Fibroblast of skin of right biceps (primary cell): ENCODE measurements around the gene SATB1.

ENCODE experiments used
- DNase-seq: peaks from one replicate; pipeline ENCODE4 v3.0.0-alpha.2; 2013

Gene SATB1

DNA sequence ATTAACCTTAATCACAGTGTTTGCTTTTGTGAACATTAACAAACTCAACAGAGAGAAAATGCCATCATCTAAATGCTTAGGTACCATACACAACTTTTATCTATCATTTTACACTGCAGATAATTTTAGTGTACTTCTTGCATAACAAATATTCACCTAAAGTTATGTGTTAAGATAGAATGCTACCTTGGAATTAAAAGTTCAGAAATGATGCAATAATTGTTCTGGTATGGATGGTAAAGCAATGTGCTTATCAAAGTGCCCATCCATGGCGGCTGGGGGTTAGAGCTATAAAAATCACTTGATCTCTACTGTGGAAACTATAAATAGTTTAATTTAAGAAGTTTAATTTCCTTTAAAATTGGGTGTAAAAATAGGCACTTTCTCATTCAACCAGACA is 28.7 kb downstream of the SATB1 start:
- no peak for DNase-seq

DNA sequence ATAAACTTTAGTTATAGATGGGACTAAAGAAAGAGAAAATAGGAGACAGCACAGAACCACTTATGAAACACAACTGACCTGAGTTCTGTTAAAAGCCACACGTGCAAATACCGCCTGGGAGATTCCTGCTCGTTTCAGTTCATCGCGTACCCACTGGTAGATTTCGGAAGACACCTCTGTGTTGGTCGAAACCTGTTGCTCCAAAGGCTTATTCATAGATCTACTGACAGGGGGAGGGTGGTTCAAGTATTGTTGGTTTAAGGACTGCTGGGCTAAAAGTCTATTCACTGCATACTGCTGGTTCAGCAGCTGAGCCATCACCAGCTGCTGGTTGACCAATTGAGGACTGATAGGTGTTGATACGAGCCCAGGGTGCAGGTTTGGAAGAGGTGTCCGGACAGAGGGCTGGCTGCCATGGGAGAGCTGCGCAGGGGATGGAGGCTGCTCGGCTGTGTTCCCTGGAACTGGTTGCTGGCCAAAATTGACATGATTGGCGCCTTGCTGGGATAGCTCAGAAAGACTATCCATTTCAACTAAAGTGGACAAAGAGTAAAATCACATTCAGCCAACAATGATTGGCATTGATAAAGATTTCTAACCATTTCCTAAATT is 30.6 kb downstream of the SATB1 start:
- no peak for DNase-seq

DNA sequence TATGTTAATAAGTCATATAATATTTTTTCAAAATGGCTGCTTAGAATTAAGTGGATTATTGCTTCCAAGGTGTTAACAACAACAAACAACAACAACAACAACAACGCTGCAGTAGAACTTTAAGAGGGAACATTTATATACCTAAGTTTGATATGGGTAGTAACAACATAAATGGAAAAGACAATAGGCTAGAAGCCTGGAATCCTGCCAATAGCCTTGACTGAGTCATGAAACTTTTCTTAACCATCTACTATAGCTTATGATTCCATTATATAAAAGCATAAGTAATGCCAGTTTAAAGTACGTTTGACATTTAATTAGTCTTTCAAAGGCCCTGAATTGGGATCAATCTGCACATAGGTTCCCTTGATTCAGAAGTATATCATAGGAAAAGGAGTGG is 31.2 kb downstream of the SATB1 start:
- DNase-seq, result peak; percentile 30

DNA sequence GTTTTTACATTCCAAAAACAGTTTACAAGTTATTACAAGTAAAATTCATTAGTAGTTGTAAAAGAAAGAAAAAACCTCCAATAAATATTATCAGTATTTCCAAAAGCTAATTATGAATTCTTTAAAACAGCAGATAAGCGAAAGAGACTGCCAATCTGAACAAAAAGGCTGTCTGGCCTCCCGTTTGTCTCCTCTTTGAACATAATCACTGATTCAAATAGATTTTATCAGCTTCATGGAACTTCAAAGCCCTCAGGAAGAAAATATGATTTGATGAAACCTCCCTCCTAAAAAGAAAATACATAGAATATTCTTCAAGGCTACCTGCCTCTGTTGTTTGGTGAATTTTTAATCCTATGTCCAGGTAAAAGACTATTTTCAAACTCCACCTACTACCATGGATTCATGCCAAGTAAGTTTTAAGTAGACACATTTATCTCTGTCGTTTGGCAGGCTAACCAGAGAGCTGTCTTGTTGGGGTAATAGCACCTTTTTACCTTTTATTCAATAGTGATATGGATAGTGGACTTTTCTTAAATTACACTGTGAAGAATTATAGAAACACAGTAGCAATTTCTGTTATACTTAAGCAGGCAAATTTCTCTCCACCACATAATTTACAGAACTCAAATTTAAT is 35.0 kb downstream of the SATB1 start:
- DNase-seq, result no peak

DNA sequence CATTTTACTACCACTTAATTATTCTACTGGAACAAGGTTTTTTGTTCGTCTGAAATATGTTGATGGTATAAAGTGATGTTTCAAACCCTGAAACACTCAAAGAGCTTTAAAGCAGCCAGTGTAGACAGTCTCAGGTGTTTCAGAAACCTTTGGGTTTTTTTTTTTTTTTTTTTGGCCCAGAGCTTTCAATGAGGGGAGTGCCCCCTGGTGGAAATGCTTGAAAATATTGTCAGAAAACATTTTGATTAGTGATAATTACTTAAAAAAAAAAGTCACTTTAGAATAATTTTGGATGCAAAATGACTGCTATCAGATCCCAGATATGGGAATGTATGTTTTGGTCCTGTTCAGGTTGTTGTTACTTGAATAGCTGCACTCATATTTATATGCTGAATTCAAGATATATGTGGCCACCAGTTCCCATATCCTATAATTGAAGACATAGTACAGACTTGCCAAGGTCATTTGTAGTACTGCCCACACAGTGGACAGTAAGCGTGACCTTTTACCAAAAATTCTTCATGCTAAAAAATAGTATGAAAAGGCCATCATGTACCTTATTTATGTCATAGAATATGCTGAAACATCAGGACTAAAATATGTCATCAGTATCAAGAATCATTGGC is 35.9 kb downstream of the SATB1 start:
- peak; percentile 14 for DNase-seq

DNA sequence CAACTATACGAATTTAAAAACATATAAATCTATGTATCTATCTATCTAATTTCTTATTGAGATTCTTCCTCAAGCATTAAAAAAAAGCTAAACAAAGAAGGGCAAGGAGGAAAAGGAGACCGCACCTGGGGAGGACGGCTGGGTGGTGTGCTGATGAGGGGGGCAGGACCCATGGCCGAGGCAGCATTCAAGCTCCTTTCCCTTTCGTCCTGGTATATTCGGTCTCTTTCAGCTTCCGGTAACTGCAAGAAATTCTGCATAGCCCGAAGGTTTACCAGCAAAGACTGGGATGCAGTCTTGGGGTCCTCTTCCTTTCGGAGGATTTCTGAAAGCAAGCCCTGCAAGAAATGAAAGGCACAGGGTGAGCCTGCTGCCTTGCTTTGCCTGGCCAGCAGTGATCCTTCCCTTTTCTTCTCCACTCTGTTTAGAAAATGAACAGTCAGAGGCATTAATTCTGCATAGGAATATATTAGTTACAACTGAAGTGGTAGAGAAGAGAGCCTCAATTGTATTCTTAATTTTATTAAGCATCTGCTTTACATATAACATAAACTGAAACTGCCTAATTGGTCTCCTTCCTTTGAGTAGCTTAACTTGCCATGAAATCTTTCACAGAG is 38.8 kb downstream of the SATB1 start:
- DNase-seq, result no peak

DNA sequence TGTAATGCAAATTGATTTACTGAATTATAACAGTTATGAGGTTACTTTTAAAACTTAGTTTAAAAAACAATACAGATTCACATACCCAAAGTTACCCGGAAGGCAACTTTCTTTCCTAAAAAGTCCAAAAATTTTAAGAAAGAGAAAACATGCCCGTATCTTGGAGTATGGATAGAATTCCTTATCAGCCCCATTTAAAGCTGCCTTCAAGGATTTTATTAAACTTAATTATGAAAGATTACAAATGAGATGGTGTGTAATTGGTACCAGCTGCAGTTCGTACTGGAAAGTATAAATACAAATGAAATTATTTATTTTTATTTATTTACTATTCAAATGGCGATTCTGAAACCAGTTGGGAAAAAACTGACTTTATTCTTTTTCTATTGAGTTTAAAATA is 39.4 kb downstream of the SATB1 start:
- no peak for DNase-seq

DNA sequence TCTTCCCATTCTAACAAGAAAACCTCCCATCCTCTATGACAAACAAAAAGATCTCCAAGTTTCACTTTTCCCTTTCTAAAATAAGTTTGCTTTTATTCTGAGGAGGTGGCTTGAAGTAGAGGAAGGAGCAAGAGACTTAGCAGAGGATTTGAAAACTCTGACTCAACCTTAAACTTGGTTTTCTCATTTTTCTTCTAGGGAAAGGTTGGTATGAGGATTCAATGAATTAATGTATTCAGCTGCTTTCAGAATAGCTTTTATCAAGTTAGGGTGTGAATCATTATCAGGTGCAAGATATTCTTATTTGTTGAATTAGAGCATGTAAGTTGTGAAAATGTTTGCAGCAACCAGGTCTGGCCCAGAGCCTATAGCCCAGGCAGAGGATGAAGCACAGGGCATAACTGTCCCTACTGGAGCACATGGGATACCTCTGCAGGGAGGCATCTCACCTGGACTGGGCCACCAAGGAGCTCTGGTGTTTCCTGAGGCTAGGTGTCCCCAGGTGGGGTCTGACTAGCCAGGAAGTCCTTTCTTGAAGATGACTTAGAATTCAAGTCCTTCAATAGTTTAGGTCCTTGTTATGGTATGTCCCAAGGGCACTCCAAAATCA is 42.3 kb downstream of the SATB1 start:
- DNase-seq, result no peak

DNA sequence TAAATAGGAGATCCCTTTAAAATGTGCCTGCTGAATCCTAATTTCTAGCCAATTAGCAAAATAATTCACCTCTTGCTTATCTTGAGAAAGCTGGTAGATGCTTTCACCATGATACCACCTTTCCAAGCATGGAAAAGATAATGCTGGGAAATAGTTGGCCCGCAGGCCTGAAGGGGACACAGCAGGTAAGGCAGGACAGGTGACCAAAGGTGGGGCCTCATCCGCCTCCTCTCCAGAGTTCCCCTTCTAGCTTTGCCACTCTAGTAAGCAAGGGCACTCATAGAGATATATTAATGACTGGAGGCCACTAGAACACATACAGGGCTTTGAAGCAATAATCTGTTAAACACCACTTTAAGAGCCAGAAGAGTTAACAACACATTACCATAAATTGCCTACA is 45.5 kb downstream of the SATB1 start:
- DNase-seq, result no peak

DNA sequence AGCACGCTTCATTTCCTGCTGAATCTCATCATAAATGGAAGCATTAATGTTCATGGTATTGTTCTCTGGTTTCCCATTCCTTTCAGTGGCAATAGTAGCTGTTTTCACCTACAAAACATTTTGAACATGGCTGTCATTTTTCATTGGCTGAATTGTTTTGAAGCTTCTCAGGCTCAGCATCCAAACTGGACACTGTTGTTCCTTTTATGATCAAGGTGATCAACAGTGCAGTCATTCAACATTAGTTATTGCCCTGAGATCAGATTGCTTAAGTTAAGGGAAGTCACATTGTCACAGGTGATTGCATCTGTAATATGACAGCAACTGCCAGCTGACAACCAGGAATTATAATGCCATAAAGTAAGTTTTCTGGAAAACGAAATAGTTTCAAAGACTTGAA is 46.9 kb downstream of the SATB1 start:
- no peak for DNase-seq

DNA sequence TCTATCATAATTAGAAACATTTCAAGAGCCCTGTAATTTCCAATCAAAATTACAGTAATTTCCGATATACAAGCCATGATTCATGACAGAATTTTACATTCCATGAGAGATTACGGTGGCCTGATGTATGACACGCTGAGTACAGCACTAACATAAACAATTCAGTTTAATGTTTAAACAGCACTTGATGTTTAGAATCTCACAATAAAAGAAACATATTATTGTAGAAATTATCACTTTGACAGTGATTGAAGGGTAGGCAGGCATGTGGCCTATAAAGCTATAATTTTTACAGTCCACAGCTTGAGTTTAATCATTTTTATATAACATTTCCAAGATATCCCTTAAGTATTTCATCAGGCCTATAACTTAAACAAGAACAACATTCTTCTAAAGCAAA is 48.5 kb downstream of the SATB1 start:
- DNase-seq, result no peak

DNA sequence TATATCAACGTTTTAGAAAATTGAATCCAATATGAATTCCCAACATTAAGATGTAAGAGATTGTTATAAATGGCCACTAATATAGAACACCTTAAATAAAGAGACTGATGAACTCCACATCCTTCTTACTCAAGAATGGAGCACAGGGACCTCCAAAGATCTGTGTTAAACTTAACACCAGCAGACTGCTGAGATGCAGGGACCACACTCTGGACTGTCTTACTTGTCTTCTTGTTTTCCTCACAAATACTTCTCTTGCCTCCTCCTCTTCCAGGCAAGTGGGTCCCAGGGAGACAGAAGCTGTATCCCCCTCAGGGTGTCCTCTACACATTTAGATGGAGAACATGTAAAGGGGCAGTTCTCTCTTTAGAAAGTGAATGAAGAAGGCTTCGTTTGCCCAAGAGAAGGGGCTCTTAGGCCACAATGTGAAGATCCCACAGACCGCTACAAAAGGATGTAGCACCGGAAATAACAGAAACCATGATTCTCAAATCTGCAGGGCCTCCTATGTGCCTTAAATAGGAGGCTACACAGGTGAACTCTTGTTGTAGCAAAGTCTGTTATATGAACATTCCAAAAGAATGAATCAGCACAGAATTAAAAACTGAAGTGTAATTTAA is 52.2 kb downstream of the SATB1 start:
- DNase-seq, result no peak

DNA sequence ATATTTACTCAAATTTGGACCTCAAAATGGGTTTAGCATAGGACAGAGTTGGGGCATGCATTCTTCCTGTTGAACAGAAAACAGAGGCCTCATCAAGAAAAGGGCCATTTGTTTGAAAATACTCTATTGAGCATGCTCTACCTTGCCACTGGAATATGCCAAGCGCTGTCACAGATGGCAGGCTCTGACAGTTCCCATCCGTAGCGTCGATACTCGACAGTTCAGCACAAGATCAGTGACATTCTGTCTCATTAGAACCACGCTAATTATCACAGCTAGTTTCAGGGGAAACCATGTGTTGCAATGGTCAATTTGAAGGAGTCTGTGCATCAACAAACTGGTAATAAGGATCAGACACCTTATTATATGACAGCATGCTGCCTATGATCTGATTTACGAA is 54.5 kb downstream of the SATB1 start:
- DNase-seq, result no peak

DNA sequence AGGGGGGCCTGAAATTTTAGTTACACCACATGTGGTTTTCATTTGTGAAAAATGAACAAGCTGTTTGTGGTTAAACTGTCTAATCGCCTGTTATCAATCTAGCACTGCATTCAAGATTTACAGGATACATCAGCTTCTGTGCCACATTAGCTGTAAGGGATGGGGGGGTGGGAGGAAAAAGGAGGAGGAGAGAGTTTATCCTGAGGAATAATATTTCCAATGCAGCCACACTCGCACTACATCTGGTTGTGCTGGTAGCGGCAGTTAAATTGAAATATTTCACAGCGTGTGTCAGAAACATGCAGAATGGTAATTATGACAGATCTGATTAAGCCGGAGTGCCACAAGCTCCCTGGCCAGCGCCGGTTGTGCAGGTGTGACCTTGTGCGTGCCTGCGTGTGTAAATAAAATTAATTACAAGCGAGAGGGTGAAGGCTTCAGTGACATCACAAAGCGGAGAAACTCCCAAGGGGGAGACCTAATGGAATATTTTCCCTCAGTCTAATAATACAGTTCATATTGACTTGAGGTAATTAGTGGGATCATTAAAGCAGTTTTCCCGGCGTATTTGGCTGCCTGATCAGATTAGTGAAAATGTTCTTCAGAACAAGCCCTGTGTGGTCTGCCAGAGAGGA is 55.5 kb downstream of the SATB1 start:
- peak; percentile 49 for DNase-seq

DNA sequence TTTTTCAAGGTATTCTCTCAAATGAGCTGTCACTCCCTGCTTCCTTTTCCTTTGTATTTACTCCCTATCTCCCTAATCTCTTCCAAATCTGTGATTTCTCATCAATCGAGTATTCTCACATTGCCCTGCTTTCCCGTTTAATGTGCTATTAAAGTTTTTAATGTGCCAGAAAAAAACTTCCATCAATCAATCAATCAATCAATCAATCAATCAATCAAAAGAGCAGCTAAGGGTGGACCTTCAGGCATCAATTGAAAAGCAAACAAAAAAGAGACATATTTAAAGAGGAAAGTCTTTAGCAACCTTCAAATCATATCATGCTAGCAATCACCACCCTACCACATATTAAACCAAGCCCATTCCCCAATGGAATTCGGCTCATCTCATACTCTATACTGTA is 58.9 kb downstream of the SATB1 start:
- no peak for DNase-seq

DNA sequence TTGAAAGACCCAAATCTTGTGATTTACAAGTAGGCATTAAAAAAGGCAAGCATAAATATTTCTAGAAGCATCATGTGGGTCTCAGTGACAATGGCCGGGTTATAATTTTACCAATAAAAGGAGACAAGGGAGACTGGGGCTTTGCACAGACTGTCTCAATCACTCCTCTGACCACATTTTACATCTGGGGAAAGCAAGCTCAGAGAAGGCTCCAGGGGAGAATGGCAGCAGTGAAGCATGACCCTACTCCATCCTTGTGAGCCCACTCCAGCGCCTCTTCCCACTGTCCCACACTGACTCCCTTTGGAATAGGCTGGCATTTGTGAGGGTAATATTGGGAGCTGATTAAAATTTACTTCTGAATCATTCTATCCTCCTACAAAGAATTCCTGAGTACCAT is 61.8 kb downstream of the SATB1 start:
- DNase-seq, result no peak

DNA sequence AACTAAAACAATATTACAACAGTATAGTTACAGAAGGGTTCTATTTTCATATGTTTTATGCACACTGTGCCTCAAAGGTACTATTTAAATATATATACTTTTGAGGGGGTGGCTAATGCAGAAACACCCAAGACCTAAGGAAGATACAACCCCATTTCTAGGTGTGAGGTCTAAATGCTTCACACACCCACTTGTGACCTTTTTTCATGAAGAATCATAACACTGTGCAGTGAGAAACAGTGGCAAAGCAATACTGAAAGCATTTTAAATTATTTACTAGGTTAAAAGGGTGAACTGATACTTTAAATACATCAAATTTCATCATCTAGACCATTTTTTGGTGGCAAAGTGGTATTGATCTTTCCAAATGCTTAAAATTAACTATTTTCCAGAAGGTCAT is 67.4 kb downstream of the SATB1 start:
- no peak for DNase-seq

DNA sequence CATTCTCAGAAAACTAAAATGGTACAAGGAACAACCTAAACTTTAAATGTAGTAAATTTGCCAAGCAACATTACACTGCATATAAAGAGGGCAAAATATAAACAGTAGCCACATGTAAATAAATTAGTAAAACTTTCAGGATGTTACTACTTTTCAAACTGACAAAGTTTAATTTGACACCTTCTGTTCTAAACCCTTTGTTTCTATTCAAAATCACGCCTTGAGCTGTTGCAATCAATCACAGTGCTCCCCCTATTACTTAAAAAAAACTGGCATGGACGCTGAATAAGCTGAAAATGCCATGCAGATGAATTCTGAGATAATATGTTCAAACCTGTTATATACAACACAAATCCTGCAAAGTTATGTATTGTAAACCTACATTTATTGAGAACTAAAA is 69.3 kb downstream of the SATB1 start:
- no peak for DNase-seq

DNA sequence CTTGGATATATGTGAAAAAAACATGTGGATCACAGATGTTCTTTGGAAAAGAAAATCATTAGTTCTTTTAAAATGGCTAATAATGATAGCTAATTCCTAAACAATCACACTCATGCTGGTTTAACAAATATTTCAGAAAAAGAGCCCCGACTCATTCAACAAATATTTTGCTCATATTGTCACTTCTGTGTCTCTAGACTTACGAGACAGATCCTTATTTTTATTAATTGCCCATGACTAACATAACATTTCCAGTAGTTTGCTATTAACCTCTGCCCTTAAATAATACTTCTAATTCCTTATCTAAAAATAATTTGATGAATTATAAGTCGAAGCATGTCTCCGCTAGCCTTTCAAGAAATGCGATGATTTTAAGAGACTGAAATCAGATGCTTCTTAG is 70.4 kb downstream of the SATB1 start:
- DNase-seq, result peak; percentile 71

DNA sequence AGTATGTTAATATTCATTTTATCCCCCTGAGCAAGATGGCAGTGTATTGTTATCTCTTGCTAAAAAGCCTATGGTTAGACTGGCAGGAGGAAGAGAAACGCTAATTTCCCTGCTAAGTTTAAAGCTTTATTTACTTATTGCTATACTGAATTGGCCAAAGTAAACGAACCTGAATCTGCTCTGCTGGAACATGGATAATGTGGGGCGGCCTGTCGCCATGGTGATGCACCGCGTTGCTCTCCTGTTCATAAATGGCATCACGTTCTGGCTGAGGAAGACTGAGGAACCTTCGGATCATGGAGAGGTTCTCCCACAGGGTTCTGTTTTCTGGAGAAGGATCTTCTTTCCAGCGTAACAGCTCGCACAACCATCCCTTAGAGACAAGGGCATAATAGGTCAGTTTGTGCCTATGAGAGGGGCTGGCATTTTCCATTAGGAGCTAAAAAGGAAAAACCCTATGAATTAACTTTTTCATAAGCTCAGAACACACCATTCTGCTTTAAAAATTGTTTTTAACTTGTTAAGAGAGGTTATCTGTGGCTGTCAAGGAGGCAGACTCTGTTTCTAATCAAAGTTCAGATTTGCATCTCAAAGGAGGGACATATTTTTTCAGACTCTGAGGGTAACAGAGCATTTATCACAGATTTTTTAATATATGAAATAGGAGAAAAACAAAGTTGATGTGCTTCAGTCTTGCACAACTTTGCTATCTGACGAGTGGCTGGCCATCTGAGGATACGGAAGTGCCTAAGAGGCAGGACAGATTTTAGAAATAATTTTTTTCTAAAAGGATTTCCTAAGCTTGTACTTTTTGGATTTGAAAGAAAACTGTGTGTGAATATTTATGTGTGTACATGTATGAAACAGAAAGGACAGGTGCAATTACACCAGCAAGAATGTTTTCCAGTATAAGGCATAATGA is 73.1 kb downstream of the SATB1 start:
- DNase-seq, result no peak

DNA sequence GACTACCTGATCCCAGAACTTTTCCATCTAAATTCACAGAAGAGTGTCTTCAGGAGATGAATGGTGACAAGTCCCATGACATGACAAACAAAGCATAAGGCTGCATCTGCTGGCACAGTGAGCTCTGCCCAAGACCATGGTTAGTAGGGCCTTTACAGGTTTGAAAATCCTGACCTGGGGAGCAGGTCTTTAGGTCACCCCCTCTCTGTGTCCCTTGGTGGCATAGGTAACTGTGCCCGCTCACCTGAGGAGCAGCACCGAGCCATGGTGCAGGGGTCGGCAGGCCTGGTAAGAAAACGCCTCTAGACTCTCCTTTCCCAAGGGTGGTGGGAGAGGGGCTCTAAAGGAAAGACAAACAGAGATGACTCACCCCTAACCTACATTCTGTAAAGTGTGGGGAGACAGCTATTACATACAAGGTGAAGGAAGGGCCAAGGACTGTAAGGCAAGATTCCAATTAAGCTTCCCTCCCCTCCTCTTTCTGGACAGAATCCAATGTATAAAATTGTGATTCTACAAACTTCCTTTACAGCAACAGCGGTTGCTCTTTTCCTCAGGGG is 74.0 kb downstream of the SATB1 start:
- DNase-seq, result peak; percentile 9
